Panc1 (cell line): Measurements from ENCODE around the gene RBMS1. TPM values are rescaled to one million over a fixed set of nuclear protein-coding genes. Genes with fewer than 3 reads are reported as not detected.

Experiments used
- ATAC-seq: fragments of 200-7000 bp; cut with Tn5 transposase; 2 replicates; pipeline ENCODE4 v1.9.1; 2020; ENCODE audit warnings: mild to moderate bottlenecking, moderate library complexity
- BruUV-seq: library from RNA; stranded (reverse); fragments of 400-500 nt; replicated peaks from 2 replicates; lab custom pipeline; 2021; lab: Mats Ljungman, UMichigan
- CTCF ChIA-PET: fragments of 300-600 bp; sonication (Branson Sonifier 250); formaldehyde crosslinking; loops from one replicate; lab custom pipeline; 2022; ENCODE audit warnings: antibody characterized with exemption; lab: Charles Lee
- POLR2A ChIA-PET: fragments of 300-600 bp; sonication (Branson Sonifier 250); formaldehyde crosslinking; loops from one replicate; lab custom pipeline; 2022; ENCODE audit warnings: antibody characterized with exemption; lab: Charles Lee
- DNase-seq: peaks from one replicate; pipeline ENCODE4 v3.0.0-alpha.2; 2010; ENCODE audit warnings: low read depth, low spot score
- H3K27ac ChIP-seq: 2 replicates; pipeline ENCODE4 v1.5.1; 2011; ENCODE audit warnings: mild to moderate bottlenecking, low read length, inconsistent platforms
- H3K27me3 ChIP-seq: fragments of 200-500 bp; sonication (Bioruptor generic); 2 replicates; pipeline ENCODE4 v1.6.0; 2014; ENCODE audit warnings: low read length, inconsistent platforms; ENCODE audit not compliant: control insufficient read depth, insufficient read depth
- H3K36me3 ChIP-seq: fragments of 200-500 bp; sonication (Bioruptor generic); 2 replicates; pipeline ENCODE4 v1.5.1; 2014; ENCODE audit warnings: inconsistent platforms, mild to moderate bottlenecking, low read length, moderate library complexity; ENCODE audit not compliant: control insufficient read depth, insufficient read depth
- H3K4me1 ChIP-seq: 2 replicates; pipeline ENCODE4 v1.5.1; 2011; ENCODE audit warnings: inconsistent platforms, mild to moderate bottlenecking, low read length, moderate library complexity; ENCODE audit not compliant: control insufficient read depth, insufficient read depth
- H3K4me3 ChIP-seq, 2 experiments: 2 replicates each; pipeline ENCODE4 v1.5.1; 2011 to 2012; ENCODE audit warnings: low read depth in 2 of 2, low read length in 2 of 2, mild to moderate bottlenecking in 2 of 2, inconsistent platforms in 1 of 2, moderate library complexity in 1 of 2
- H3K9me3 ChIP-seq: fragments of 200-500 bp; sonication (Bioruptor generic); 2 replicates; pipeline ENCODE4 v1.5.1; 2014; ENCODE audit warnings: low read depth, mild to moderate bottlenecking, inconsistent platforms, low read length, moderate library complexity; ENCODE audit not compliant: control insufficient read depth, insufficient read depth
- CTCF ChIP-seq: fragments of 450-650 bp; IDR thresholded peaks from 2 replicates; pipeline ENCODE4 v1.5.1; 2017; ENCODE audit warnings: mild to moderate bottlenecking
- POLR2AphosphoS5 ChIP-seq: IDR thresholded peaks from 2 replicates; pipeline ENCODE4 v1.6.1; 2012; ENCODE audit warnings: mild to moderate bottlenecking, low read depth, low read length, moderate library complexity
- REST ChIP-seq, 2 experiments: IDR thresholded peaks; 2 replicates each; pipeline ENCODE4 v1.6.1; 2011 to 2012; ENCODE audit warnings: low read depth in 2 of 2, control low read depth in 1 of 2, low read length in 1 of 2, mild to moderate bottlenecking in 1 of 2, moderate library complexity in 1 of 2; ENCODE audit not compliant: insufficient read depth in 1 of 2
- SIN3A ChIP-seq: IDR thresholded peaks from 2 replicates; pipeline ENCODE4 v1.6.1; 2012; ENCODE audit warnings: low read depth, mild to moderate bottlenecking, low read length, moderate library complexity, borderline replicate concordance; ENCODE audit not compliant: insufficient read depth
- TCF7L2 ChIP-seq: IDR thresholded peaks from 2 replicates; pipeline ENCODE4 v1.6.1; 2011; ENCODE audit warnings: mild to moderate bottlenecking, low read depth, low read length, inconsistent platforms
- in situ Hi-C: cut with HindIII; loops from 2 replicates; pipeline ENCODE4 v1.10.0; 2016; ENCODE audit warnings: low sequenced_read_pairs, low pct_unique_long_range_greater_than_20kb
- intact Hi-C: fragments of 100-400 bp; cut with micrococcal nuclease; formaldehyde crosslinking; loops from one replicate; pipeline ENCODE4 v1.10.0; 2022; ENCODE audit not compliant: unreplicated experiment
- total RNA-seq: library from RNA; stranded (reverse); gene quantifications from one replicate; pipeline ENCODE4 v1.2.1, GENCODE V29; 2021; ENCODE audit not compliant: unreplicated experiment

RBMS1 gene
- total RNA-seq, 1 experiment from 2014 or later = 67.0 TPM

GRCh38 chr2:160402997-160403979 is 90.3 kb downstream of the RBMS1 start:
- intact Hi-C loops = loop anchor here (10.0 kb wide), 1 partner anchor 572 kb away; no protein-coding TSS in a partner anchor
- no TSS peak for BruUV-seq
- ChIA-PET POLR2A (no interaction called here), CTCF (no interaction called here)
- no peak overlapping the region for H3K4me3 ChIP-seq
- no peak overlapping the region; the same call in 1 of the 2 replicates for H3K27ac ChIP-seq
- peaks cover 36% of the 10 kb centered on the region for H3K4me1 ChIP-seq
- H3K36me3 ChIP-seq = no peaks in the 10 kb centered on the region
- DNase-seq = no peak
- no peak for ATAC-seq
- no peak for TF ChIP-seq REST (IDR thresholded peaks at IDR 0.05; ENCODE audit: insufficient read depth in 1 of 2, low read depth in 2 of 2, low read length in 1 of 2)
- no peak for TF ChIP-seq POLR2AphosphoS5
- TF ChIP-seq SIN3A = no peak
- no peak for TF ChIP-seq CTCF
- no peak for TF ChIP-seq TCF7L2
- H3K9me3 ChIP-seq = no peaks in the 10 kb centered on the region
- H3K27me3 ChIP-seq = no peaks in the 10 kb centered on the region
- in situ Hi-C loops = no loop called here

GRCh38 chr2:160402501-160402900 is 91.1 kb downstream of the RBMS1 start:
- Histone ChIP-seq H3K4me1 (peaks cover 36% of the 10 kb centered on the region), H3K27me3 (no peaks in the 10 kb centered on the region), H3K27ac (no peak overlapping the region; the same call in 1 of the 2 replicates), H3K9me3 (no peaks in the 10 kb centered on the region), H3K4me3 (no peak overlapping the region), H3K36me3 (no peaks in the 10 kb centered on the region)
- ATAC-seq = no peak
- in situ Hi-C loops = no loop called here
- TF ChIP-seq TCF7L2 (no peak), SIN3A (no peak), POLR2AphosphoS5 (no peak), REST (IDR thresholded peaks at IDR 0.05; ENCODE audit: insufficient read depth in 1 of 2, low read depth in 2 of 2, low read length in 1 of 2) (no peak), CTCF (no peak)
- no TSS peak for BruUV-seq
- intact Hi-C loops = loop anchor here (10.0 kb wide), 1 partner anchor 572 kb away; no protein-coding TSS in a partner anchor
- POLR2A ChIA-PET = no interaction called here
- CTCF ChIA-PET = no interaction called here
- DNase-seq = no peak
